Measurements from ENCODE around the gene CCL19. TPM values are rescaled to one million over a fixed set of nuclear protein-coding genes. Genes with fewer than 3 reads are reported as not detected.

Gene CCL19
- total and polyA plus RNA-seq, 10 donors = 4.0 to 73.1 (median 22.8) TPM; not detected in 2

DNA sequence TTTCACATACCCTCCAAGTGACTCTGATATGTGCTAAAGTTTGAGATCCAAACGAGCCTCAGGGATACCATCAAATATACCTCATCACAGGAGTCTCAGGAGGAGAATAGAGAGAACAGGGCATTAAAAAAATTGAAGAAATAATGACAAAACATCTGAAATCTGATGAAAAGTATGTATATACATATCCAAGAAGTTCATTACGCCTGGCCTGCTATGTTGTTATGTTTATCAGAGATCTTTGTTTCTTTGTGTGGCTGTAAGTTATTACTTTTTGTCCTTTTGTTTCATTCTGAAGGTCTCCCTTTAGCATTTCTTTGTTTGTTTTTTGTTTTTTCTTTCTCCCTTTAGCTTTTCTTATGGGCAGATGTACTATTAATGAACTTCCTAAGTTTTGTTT, 2.5 kb upstream of the CCL19 start:
- Histone ChIP-seq H3K9me3 (no peaks in the 10 kb centered on the region), H3K4me1 (peaks cover 0 to 18% (median 0%) of the 10 kb centered on the region in 6 donors), H3K27me3 (replicated peaks in 1 of 7) (no peaks in the 10 kb centered on the region), H3K36me3 (no peaks in the 10 kb centered on the region), H3K4me3 (no peak overlapping the region), H3K27ac (no peak overlapping the region)
- intact Hi-C loops (cut with DNase I; ENCODE audit: low total_unique reads) = no loop called here
- TF ChIP-seq POLR2AphosphoS5 (IDR thresholded peaks at IDR 0.05) (no peak), POLR2A (IDR thresholded peaks at IDR 0.05) (no peak)
- 73 to 86% (median 79%) methylated on average over 2 of the region's 2 CpGs for WGBS, 5 donors
- no peak for DNase-seq

DNA sequence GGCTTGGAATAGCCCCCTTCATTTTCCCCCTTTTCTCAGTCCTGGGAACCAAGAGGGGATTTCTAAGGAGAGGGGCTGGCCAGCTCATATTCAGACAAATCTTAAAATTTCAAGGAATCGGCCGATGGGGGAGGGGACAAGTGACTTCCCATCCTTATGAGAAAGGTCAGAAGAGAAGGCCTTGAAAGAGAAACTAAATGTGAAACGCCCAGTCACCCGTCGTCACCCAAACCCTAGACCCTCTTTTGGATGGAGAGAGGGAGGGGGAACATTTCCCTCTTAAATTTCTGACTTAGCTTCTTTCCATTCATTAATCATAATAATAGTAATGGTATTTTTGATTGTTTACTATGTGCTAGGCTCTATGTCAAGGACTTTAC, 850 bp upstream of the CCL19 start:
- TF ChIP-seq POLR2AphosphoS5 (IDR thresholded peaks at IDR 0.05) = no peak
- TF ChIP-seq, protein P1, sequence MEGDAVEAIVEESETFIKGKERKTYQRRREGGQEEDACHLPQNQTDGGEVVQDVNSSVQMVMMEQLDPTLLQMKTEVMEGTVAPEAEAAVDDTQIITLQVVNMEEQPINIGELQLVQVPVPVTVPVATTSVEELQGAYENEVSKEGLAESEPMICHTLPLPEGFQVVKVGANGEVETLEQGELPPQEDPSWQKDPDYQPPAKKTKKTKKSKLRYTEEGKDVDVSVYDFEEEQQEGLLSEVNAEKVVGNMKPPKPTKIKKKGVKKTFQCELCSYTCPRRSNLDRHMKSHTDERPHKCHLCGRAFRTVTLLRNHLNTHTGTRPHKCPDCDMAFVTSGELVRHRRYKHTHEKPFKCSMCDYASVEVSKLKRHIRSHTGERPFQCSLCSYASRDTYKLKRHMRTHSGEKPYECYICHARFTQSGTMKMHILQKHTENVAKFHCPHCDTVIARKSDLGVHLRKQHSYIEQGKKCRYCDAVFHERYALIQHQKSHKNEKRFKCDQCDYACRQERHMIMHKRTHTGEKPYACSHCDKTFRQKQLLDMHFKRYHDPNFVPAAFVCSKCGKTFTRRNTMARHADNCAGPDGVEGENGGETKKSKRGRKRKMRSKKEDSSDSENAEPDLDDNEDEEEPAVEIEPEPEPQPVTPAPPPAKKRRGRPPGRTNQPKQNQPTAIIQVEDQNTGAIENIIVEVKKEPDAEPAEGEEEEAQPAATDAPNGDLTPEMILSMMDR (IDR thresholded peaks at IDR 0.05 in 8 of 11, conservative IDR thresholded peaks at IDR 0.05 in 3 of 11) = no peak
- no peak for TF ChIP-seq POLR2A (IDR thresholded peaks at IDR 0.05)
- Histone ChIP-seq H3K4me1 (peaks cover 0 to 24% (median 0%) of the 10 kb centered on the region in 6 donors), H3K36me3 (no peaks in the 10 kb centered on the region), H3K27me3 (replicated peaks in 1 of 7) (no peaks in the 10 kb centered on the region), H3K4me3 (no peak overlapping the region), H3K9me3 (no peaks in the 10 kb centered on the region), H3K27ac (no peak overlapping the region)
- 38 to 55% (median 43%) methylated on average over 5 of the region's 5 CpGs for WGBS, 5 donors
- no peak for DNase-seq
- intact Hi-C loops (cut with DNase I; ENCODE audit: low total_unique reads) = no loop called here

DNA sequence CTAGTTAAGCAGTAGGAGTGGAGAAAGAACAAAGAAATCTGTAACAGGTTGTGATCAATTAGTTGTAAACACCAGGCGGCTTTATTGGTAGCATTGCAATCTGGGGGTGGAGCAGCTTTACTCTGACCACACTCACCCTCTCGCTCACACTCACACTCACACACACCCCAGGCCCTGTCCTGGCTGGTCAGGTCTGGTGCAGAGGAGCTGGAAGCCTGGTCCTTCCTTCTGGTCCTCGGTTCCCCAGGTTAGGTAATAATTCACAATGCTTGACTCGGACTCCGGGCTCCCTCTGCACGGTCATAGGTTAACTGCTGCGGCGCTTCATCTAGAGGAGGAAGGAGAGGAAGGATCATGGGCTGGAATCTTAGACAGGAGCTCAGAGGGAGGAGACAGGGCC, 1.6 kb downstream of the CCL19 start:
- no peaks in the 10 kb centered on the region for H3K36me3 ChIP-seq
- 81 to 93% (median 87%) methylated on average over 8 of the region's 8 CpGs for WGBS, 5 donors
- no peak for DNase-seq
- no peaks in the 10 kb centered on the region for H3K27me3 ChIP-seq (replicated peaks in 1 of 7)
- H3K9me3 ChIP-seq = no peaks in the 10 kb centered on the region
- no peak overlapping the region for H3K4me3 ChIP-seq
- intact Hi-C loops (cut with DNase I; ENCODE audit: low total_unique reads) = no loop called here
- TF ChIP-seq POLR2A (IDR thresholded peaks at IDR 0.05) = no peak
- TF ChIP-seq, protein P1 (IDR thresholded peaks at IDR 0.05 in 8 of 11, conservative IDR thresholded peaks at IDR 0.05 in 3 of 11) = no peak
- TF ChIP-seq POLR2AphosphoS5 (IDR thresholded peaks at IDR 0.05) = no peak
- H3K27ac ChIP-seq = no peak overlapping the region
- peaks cover 0 to 27% (median 0%) of the 10 kb centered on the region in 6 donors for H3K4me1 ChIP-seq

DNA sequence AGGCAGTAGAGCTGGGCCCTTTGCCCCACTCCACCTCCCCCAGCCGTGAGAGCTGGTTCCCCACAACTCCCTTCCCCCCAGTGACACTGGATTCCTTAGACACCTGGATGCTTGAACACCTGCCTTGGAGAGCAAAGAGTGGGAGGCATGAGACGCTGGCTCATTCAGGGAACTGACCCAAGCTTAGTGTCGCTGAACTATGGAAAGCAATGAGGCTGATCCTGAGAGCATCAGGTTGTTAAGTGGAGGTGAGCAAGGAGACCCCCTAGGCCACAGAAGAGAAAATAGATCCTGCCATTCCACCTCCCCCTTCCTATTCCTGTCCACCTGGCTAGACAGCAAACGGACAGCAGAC, 2.0 kb downstream of the CCL19 start:
- WGBS, 5 donors = 72 to 92% (median 83%) methylated on average over 4 of the region's 4 CpGs
- DNase-seq = no peak
- intact Hi-C loops (cut with DNase I; ENCODE audit: low total_unique reads) = no loop called here
- TF ChIP-seq POLR2A (IDR thresholded peaks at IDR 0.05) (no peak), POLR2AphosphoS5 (IDR thresholded peaks at IDR 0.05) (no peak)
- TF ChIP-seq, protein P1 (IDR thresholded peaks at IDR 0.05 in 8 of 11, conservative IDR thresholded peaks at IDR 0.05 in 3 of 11) = no peak
- Histone ChIP-seq H3K36me3 (no peaks in the 10 kb centered on the region), H3K27me3 (replicated peaks in 1 of 7) (no peaks in the 10 kb centered on the region), H3K9me3 (no peaks in the 10 kb centered on the region), H3K4me1 (peaks cover 0 to 27% (median 0%) of the 10 kb centered on the region in 6 donors), H3K27ac (no peak overlapping the region), H3K4me3 (no peak overlapping the region)

All from spleen (tissue), 11 donors.